CD8-positive, alpha-beta memory T cell (primary cell): ENCODE data around the gene RABGGTA. TPM values are rescaled to one million over a fixed set of nuclear protein-coding genes. Genes with fewer than 3 reads are reported as not detected.
A peak's percentile ranks its signal among the peaks of the same experiment; 100 is the strongest.

Experiments used
- CTCF ChIA-PET: fragments of 350-600 bp; sonication (Branson Sonifier 250); formaldehyde crosslinking; loops from one replicate; lab custom pipeline; 2021; ENCODE audit warnings: antibody characterized with exemption; lab: Charles Lee
- POLR2A ChIA-PET: fragments of 350-600 bp; sonication (Branson Sonifier 250); formaldehyde crosslinking; loops from one replicate; lab custom pipeline; 2021; ENCODE audit warnings: antibody characterized with exemption; lab: Charles Lee
- DNase-seq, 5 donors: peaks; one replicate each; pipeline versions ENCODE4 v3.0.0 to v3.0.0-alpha.2; 2020 to 2022; ENCODE audit warnings: mixed read lengths in 1 of 5
- H3K27ac ChIP-seq: one replicate; pipeline ENCODE4 v1.7.0; 2013; ENCODE audit warnings: low read depth, mild to moderate bottlenecking, low read length, moderate library complexity
- H3K27me3 ChIP-seq: 2 replicates; pipeline ENCODE4 v1.7.0; 2013; ENCODE audit warnings: low read length, mild to moderate bottlenecking; ENCODE audit not compliant: insufficient read depth, poor library complexity, severe bottlenecking
- H3K36me3 ChIP-seq: 2 replicates; pipeline ENCODE4 v1.7.0; 2013; ENCODE audit warnings: mild to moderate bottlenecking, low read length, moderate library complexity; ENCODE audit not compliant: insufficient read depth
- H3K4me1 ChIP-seq: 2 replicates; pipeline ENCODE4 v1.7.0; 2013; ENCODE audit warnings: mild to moderate bottlenecking, low read length, moderate library complexity; ENCODE audit not compliant: insufficient read depth
- H3K4me3 ChIP-seq: 2 replicates; pipeline ENCODE4 v1.7.0; 2013; ENCODE audit warnings: mild to moderate bottlenecking, low read length
- H3K9me3 ChIP-seq: 2 replicates; pipeline ENCODE4 v1.7.0; 2013; ENCODE audit warnings: mild to moderate bottlenecking, low read length
- H3K27ac Mint-ChIP-seq, 8 donors: one replicate each; pipeline ENCODE4 v1.8.0; 2020 to 2021; ENCODE audit warnings: mixed read lengths in 8 of 8, mild to moderate bottlenecking in 6 of 8, inconsistent platforms in 3 of 8, moderate library complexity in 3 of 8
- H3K27me3 Mint-ChIP-seq, 2 donors: one replicate each; pipeline ENCODE4 v1.8.0; 2020 to 2021; ENCODE audit warnings: mixed read lengths in 2 of 2, mild to moderate bottlenecking in 1 of 2, moderate library complexity in 1 of 2
- H3K36me3 Mint-ChIP-seq, 3 donors: one replicate each; pipeline ENCODE4 v1.8.0; 2020 to 2021; ENCODE audit warnings: mixed read lengths in 3 of 3, inconsistent platforms in 1 of 3, mild to moderate bottlenecking in 1 of 3
- H3K4me1 Mint-ChIP-seq, 3 donors: one replicate each; pipeline ENCODE4 v1.8.0; 2020 to 2021; ENCODE audit warnings: mixed read lengths in 3 of 3, inconsistent platforms in 1 of 3, mild to moderate bottlenecking in 1 of 3
- H3K4me3 Mint-ChIP-seq, 7 donors: one replicate each; pipeline ENCODE4 v1.8.0; 2020 to 2021; ENCODE audit warnings: mixed read lengths in 7 of 7, mild to moderate bottlenecking in 6 of 7, moderate library complexity in 4 of 7, inconsistent platforms in 2 of 7
- H3K9me3 Mint-ChIP-seq, 5 donors: one replicate each; pipeline ENCODE4 v1.8.0; 2020 to 2022; ENCODE audit warnings: mixed read lengths in 5 of 5, mild to moderate bottlenecking in 3 of 5, moderate library complexity in 2 of 5, inconsistent platforms in 1 of 5
- polyA plus RNA-seq: library from polyadenylated mRNA; unstranded; fragments of 300-500 nt; fragmentation: Illumina TruSeq; gene quantifications from one replicate; pipeline ENCODE4 v1.2.3, GENCODE V29; 2021
- total RNA-seq, 2 experiments: library from RNA; stranded (reverse); gene quantifications; one replicate each; pipeline ENCODE4 v1.2.3, GENCODE V29; 2021

Gene RABGGTA
- total and polyA plus RNA-seq, 3 experiments from 2014 or later = 37.7 to 41.8 (median 41.0) TPM

GRCh38 chr14:24298892-24299254 is 27.5 kb upstream of the RABGGTA start:
- H3K27me3 Mint-ChIP-seq = no peaks in the 10 kb centered on the region
- H3K4me3 ChIP-seq = peak overlapping the region; percentile 83
- H3K4me1 ChIP-seq = peaks cover 47% of the 10 kb centered on the region
- peak overlapping the region; percentile 89 to 97 (median 92) for H3K4me3 Mint-ChIP-seq
- H3K9me3 ChIP-seq = no peaks in the 10 kb centered on the region
- H3K36me3 ChIP-seq = peaks cover 36% of the 10 kb centered on the region
- H3K9me3 Mint-ChIP-seq = no peaks in the 10 kb centered on the region
- CTCF ChIA-PET = interaction anchor here (1.2 to 17.7 kb wide), 10 partner anchors 8 to 284 kb away, joined by 3 to 265 read pairs (median 6); partner anchors contain the start of genes ADCY4, CIDEB, IRF9 and LTB4R
- POLR2A ChIA-PET = interaction anchor here (0.7 to 4.4 kb wide), 5 partner anchors 11 to 130 kb away, joined by 3 to 30 read pairs (median 13); partner anchors contain the start of genes CBLN3, KHNYN, LTB4R2 and MDP1
- peaks cover 10 to 70% (median 16%) of the 10 kb centered on the region in 3 donors for H3K36me3 Mint-ChIP-seq
- no peak for DNase-seq
- no peaks in the 10 kb centered on the region for H3K27me3 ChIP-seq
- H3K27ac Mint-ChIP-seq = peak overlapping the region in 7 of 8 donors; percentile 94 to 99 (median 96)
- H3K4me1 Mint-ChIP-seq = peaks cover 41 to 59% (median 54%) of the 10 kb centered on the region in 3 donors
- peak overlapping the region; percentile 79 for H3K27ac ChIP-seq

- Mint-ChIP-seq H3K27ac (peak overlapping the region in 7 of 8 donors; percentile 50 to 97 (median 86)), H3K36me3 (peaks cover 5 to 63% (median 13%) of the 10 kb centered on the region in 3 donors), H3K4me3 (peak overlapping the region in 1 of 7 donors; percentile 61), H3K9me3 (no peaks in the 10 kb centered on the region), H3K4me1 (peaks cover 41 to 57% (median 54%) of the 10 kb centered on the region in 3 donors), H3K27me3 (no peaks in the 10 kb centered on the region)
- CTCF ChIA-PET = interaction anchor here (0.7 to 10.5 kb wide), 13 partner anchors 12 to 190 kb away, joined by 3 to 151 read pairs (median 6); partner anchors contain the start of genes ADCY4, CIDEB, LTB4R and LTB4R2
- no peak for DNase-seq
- H3K36me3 ChIP-seq = peaks cover 28% of the 10 kb centered on the region
- H3K4me1 ChIP-seq = peaks cover 47% of the 10 kb centered on the region
- H3K9me3 ChIP-seq = no peaks in the 10 kb centered on the region
- H3K27me3 ChIP-seq = no peaks in the 10 kb centered on the region
- POLR2A ChIA-PET = interaction anchor here (0.5 to 4.4 kb wide), 3 partner anchors 32 to 134 kb away, joined by 3 to 30 read pairs (median 4); partner anchors contain the start of gene TINF2
- no peak overlapping the region for H3K4me3 ChIP-seq
- no peak overlapping the region for H3K27ac ChIP-seq
Observed at GRCh38 chr14:24297190-24297964, 26.0 kb upstream of the RABGGTA start.

GRCh38 chr14:24296341-24297157 is 25.2 kb upstream of the RABGGTA start:
- Mint-ChIP-seq H3K4me1 (peaks cover 39 to 50% (median 46%) of the 10 kb centered on the region in 3 donors), H3K4me3 (peak overlapping the region in 3 of 7 donors; percentile 5 to 63 (median 61)), H3K9me3 (no peaks in the 10 kb centered on the region), H3K27me3 (no peaks in the 10 kb centered on the region), H3K27ac (peak overlapping the region; percentile 50 to 97 (median 84)), H3K36me3 (peaks cover 5 to 63% (median 7%) of the 10 kb centered on the region in 3 donors)
- H3K4me1 ChIP-seq = peaks cover 45% of the 10 kb centered on the region
- ChIA-PET POLR2A (interaction anchor here (0.5 to 4.4 kb wide), 2 partner anchors 31 to 54 kb away, joined by 3 to 30 read pairs; partner anchors contain the start of gene TINF2), CTCF (interaction anchor here (0.5 to 10.5 kb wide), 13 partner anchors 13 to 187 kb away, joined by 3 to 151 read pairs (median 6); partner anchors contain the start of genes ADCY4, CIDEB, LTB4R and LTB4R2)
- H3K27me3 ChIP-seq = no peaks in the 10 kb centered on the region
- H3K4me3 ChIP-seq = no peak overlapping the region
- H3K36me3 ChIP-seq = peaks cover 25% of the 10 kb centered on the region
- no peaks in the 10 kb centered on the region for H3K9me3 ChIP-seq
- H3K27ac ChIP-seq = no peak overlapping the region
- peak; percentile 52 to 80 (median 68) for DNase-seq

- Histone ChIP-seq H3K4me1 (peaks cover 20% of the 10 kb centered on the region), H3K27ac (no peak overlapping the region), H3K36me3 (peaks cover 39% of the 10 kb centered on the region), H3K9me3 (no peaks in the 10 kb centered on the region), H3K27me3 (no peaks in the 10 kb centered on the region), H3K4me3 (no peak overlapping the region)
- H3K4me3 Mint-ChIP-seq = no peak overlapping the region
- ChIA-PET POLR2A (interaction anchor here (0.5 kb wide), 1 partner anchor 11 kb away, joined by 4 read pairs; no protein-coding TSS in a partner anchor), CTCF (interaction anchor here (1.0 to 4.5 kb wide), 4 partner anchors 14 to 49 kb away, joined by 3 to 33 read pairs (median 8); partner anchors contain the start of genes CIDEB and TINF2)
- no peak for DNase-seq
- no peak overlapping the region for H3K27ac Mint-ChIP-seq
- H3K27me3 Mint-ChIP-seq = no peaks in the 10 kb centered on the region
- H3K4me1 Mint-ChIP-seq = peaks cover 16 to 36% (median 17%) of the 10 kb centered on the region in 3 donors
- H3K36me3 Mint-ChIP-seq = peaks cover 5 to 71% (median 18%) of the 10 kb centered on the region in 3 donors
- no peaks in the 10 kb centered on the region for H3K9me3 Mint-ChIP-seq
Observed at GRCh38 chr14:24293525-24293924, 22.1 kb upstream of the RABGGTA start.

GRCh38 chr14:24292118-24292807 is 20.9 kb upstream of the RABGGTA start:
- Histone ChIP-seq H3K9me3 (no peaks in the 10 kb centered on the region), H3K4me1 (peaks cover 8% of the 10 kb centered on the region), H3K36me3 (peaks cover 39% of the 10 kb centered on the region), H3K4me3 (no peak overlapping the region), H3K27ac (no peak overlapping the region), H3K27me3 (no peaks in the 10 kb centered on the region)
- H3K9me3 Mint-ChIP-seq = no peaks in the 10 kb centered on the region
- ChIA-PET POLR2A (no interaction called here), CTCF (interaction anchor here (1.0 to 4.5 kb wide), 5 partner anchors 15 to 48 kb away, joined by 3 to 33 read pairs (median 5); partner anchors contain the start of genes CIDEB, LTB4R2 and TINF2)
- peaks cover 5 to 70% (median 18%) of the 10 kb centered on the region in 3 donors for H3K36me3 Mint-ChIP-seq
- H3K4me3 Mint-ChIP-seq = no peak overlapping the region
- H3K27ac Mint-ChIP-seq = peak overlapping the region in 1 of 8 donors; percentile 81
- DNase-seq = no peak
- no peaks in the 10 kb centered on the region for H3K27me3 Mint-ChIP-seq
- peaks cover 8 to 28% (median 10%) of the 10 kb centered on the region in 3 donors for H3K4me1 Mint-ChIP-seq

- peaks cover 2 to 22% (median 3%) of the 10 kb centered on the region in 3 donors for H3K4me1 Mint-ChIP-seq
- H3K27ac Mint-ChIP-seq = peak overlapping the region in 1 of 8 donors; percentile 36
- no peaks in the 10 kb centered on the region for H3K27me3 Mint-ChIP-seq
- no peak overlapping the region for H3K4me3 Mint-ChIP-seq
- ChIA-PET POLR2A (no interaction called here), CTCF (interaction anchor here (1.2 to 4.5 kb wide), 4 partner anchors 8 to 47 kb away, joined by 3 to 33 read pairs (median 8); partner anchors contain the start of genes CIDEB, DHRS1, LTB4R2 and NOP9)
- H3K4me3 ChIP-seq = no peak overlapping the region
- H3K27me3 ChIP-seq = no peaks in the 10 kb centered on the region
- H3K9me3 Mint-ChIP-seq = no peaks in the 10 kb centered on the region
- peaks cover 2% of the 10 kb centered on the region for H3K4me1 ChIP-seq
- no peak overlapping the region for H3K27ac ChIP-seq
- H3K36me3 Mint-ChIP-seq = peaks cover 3 to 67% (median 16%) of the 10 kb centered on the region in 3 donors
- no peak for DNase-seq
- H3K9me3 ChIP-seq = no peaks in the 10 kb centered on the region
- H3K36me3 ChIP-seq = peaks cover 39% of the 10 kb centered on the region
Observed at GRCh38 chr14:24291446-24292117, 20.2 kb upstream of the RABGGTA start.
